Kasumi-1 (cell line): ENCODE measurements around the gene ARHGEF11.
"Not testable (repeated sequence)": the region's sequence is repeated elsewhere in the genome, so short reads cannot be mapped to it uniquely, and the experiment has no call there.

Source experiments
- DNase-seq, 2 experiments: peaks; one replicate each; lab custom pipeline; 2025; lab: John Stamatoyannopoulos, UW

The ARHGEF11 gene, protein sequence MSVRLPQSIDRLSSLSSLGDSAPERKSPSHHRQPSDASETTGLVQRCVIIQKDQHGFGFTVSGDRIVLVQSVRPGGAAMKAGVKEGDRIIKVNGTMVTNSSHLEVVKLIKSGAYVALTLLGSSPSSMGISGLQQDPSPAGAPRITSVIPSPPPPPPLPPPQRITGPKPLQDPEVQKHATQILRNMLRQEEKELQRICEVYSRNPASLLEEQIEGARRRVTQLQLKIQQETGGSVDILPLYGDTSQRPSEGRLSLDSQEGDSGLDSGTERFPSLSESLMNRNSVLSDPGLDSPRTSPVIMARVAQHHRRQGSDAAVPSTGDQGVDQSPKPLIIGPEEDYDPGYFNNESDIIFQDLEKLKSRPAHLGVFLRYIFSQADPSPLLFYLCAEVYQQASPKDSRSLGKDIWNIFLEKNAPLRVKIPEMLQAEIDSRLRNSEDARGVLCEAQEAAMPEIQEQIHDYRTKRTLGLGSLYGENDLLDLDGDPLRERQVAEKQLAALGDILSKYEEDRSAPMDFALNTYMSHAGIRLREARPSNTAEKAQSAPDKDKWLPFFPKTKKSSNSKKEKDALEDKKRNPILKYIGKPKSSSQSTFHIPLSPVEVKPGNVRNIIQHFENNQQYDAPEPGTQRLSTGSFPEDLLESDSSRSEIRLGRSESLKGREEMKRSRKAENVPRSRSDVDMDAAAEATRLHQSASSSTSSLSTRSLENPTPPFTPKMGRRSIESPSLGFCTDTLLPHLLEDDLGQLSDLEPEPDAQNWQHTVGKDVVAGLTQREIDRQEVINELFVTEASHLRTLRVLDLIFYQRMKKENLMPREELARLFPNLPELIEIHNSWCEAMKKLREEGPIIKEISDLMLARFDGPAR (N-terminal part only)

GRCh38 chr1:157045250-157046218 is at the start of gene ARHGEF11:
ARHGEF11 (minus strand) TSS chr1:157045742; CDS start chr1:157044330, 1,412 bp downstream.
- peak in 1 of 2 experiments; percentile 13 for DNase-seq

DNA sequence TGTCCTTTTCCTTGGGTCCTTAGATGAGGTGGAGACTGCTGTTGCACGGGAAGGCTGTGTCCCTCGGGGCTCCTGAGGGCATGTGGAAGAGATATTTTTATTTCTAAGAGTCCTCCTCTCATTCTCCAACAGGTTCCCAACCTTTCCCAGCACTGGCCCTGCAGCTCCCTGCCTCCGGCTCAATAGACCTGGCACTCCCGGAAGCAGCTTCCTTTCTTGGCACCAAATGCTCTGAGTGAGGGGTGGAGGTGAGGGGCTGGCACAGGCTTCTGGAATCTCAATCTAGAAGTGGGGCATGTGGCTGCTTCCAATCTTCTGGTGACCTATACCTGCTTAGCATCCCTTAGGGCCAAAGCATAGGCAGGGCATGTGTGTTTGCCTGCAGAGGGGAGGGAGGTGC is 49.5 kb upstream of the ARHGEF11 start:
- DNase-seq, result no peak

- DNase-seq, result no peak
Observed at GRCh38 chr1:157092831-157093230, 47.3 kb upstream of the ARHGEF11 start.

GRCh38 chr1:157091668-157092273 is 46.2 kb upstream of the ARHGEF11 start:
- DNase-seq, result no peak

DNA sequence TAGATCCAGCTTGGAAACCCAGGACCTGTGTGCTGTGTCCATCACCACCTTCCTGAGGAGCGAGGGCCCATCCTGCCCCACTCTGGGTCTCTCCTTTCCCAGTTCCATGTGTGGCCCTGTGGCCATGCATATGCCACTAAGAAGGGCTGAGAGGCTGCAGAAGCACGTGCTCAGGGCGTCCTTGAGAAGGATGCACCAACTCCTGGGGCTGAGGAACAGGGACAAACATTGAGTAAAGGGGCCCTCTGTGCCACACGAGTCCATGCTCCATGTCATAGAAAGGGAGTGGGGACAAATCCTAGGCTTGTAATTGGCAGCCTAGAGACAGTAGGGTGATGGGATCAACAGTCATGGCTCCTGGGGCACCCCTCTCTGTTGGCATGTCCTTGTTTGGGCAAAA is 45.6 kb upstream of the ARHGEF11 start:
- DNase-seq, result no peak

DNA sequence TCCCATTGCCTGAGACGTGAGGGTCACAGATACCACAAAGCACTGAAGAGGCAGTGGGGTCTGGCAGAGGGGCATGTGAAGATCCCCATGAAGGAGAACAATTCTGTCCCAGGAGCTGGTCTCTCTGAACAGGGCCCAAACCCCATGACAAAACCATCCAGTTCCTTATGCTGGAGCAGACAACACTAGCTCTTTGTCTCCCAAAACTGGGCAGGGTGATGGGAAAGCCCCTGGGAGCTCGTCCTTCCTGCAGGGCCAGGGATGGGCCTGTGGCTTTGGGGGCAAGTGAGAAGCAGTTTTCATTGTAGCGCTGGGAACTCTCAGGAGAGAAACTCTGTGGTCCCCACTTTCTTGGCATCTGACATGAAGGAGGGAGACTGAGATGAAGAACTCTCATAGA is 45.2 kb upstream of the ARHGEF11 start:
- DNase-seq, result no peak

- peak; percentile 60 to 76 for DNase-seq
Observed at GRCh38 chr1:157090196-157090647, 44.7 kb upstream of the ARHGEF11 start.

DNA sequence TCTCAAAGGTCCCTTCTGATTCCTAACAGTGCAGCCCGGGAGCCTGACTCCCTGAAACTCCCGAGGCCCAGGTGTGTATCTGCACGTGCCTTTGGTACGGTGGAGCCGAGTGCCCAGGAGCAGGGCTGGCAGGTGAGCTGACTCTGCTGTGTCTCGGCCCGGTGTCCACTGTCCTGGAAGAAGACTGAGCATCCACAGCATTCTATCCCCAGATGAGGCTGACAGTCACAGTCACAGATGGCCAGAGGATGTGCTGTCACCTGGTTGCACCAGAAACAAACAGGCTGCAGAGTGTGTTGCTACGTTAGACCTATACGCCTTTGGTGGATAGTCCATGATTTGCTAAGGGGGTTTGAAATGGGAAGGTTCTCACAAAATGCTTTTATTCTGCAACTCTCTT is 44.2 kb upstream of the ARHGEF11 start:
- no peak for DNase-seq

- no peak for DNase-seq
Observed at GRCh38 chr1:157088607-157089006, 43.1 kb upstream of the ARHGEF11 start.

GRCh38 chr1:157087030-157087429 is 41.5 kb upstream of the ARHGEF11 start:
- no peak for DNase-seq

DNA sequence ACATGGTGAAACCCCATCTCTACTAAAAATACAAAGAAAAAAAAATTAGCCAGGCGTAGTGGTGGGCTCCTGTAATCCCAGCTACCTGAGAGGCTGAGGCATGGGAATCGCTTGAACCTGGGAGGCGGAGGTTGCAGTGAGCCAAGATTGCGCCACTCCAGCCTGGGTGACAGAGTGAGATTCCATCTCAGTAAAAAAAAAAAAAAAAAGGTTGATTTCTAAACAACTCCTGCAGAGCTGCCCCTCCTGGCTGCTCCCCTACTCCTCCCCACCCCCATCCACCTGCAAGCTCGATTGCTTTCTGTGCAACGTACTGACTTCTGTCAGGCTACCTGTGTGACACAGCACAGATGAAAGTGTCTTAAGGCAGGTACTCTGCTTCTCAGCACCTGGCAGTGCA is 40.8 kb upstream of the ARHGEF11 start:
- no peak for DNase-seq

- no peak for DNase-seq
Observed at GRCh38 chr1:157085421-157085820, 39.9 kb upstream of the ARHGEF11 start.

GRCh38 chr1:157084720-157085119 is 39.2 kb upstream of the ARHGEF11 start:
- no peak for DNase-seq

DNA sequence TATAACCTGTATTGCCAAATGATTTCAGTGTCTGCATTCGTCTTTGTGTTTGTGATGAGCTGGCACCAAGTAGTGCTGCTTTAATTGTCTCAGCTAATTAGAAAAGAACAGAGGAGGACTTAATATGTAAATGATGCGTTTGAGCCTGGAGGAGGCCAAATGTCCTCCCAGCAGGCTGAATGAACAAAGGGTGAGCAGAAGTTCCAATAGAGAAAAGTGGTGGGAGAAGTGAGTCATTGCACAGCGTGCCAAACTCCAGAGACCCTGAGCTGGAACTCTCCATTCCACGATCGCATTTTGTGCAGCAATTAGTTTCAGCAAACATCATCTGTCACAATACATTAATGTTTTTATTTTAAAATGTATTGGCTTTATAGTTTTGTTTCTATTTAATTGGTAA is 36.2 kb upstream of the ARHGEF11 start:
- no peak for DNase-seq

GRCh38 chr1:157080714-157081113 is 35.2 kb upstream of the ARHGEF11 start:
- no peak for DNase-seq

DNA sequence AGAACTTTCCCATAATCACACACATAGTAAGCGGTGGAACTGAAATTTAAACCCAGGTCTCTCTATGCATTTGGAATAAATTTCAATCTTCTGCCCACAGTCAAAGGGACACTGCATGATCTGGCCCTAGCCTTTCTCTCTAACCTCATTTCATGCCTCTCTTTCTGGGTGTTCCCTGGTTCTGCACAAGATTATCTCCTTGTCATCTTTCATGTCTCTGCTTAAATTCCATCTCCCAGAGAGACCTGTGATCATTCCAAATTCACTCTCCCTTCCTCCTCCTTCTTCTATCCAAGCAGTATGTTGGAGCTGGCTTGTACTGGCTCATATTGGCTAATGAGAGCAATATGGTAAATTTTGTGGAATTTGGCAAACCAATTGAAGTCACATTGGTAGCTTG is 31.9 kb upstream of the ARHGEF11 start:
- DNase-seq, result no peak

GRCh38 chr1:157073944-157074685 is 28.6 kb upstream of the ARHGEF11 start:
- peak; percentile 14 to 34 for DNase-seq

DNA sequence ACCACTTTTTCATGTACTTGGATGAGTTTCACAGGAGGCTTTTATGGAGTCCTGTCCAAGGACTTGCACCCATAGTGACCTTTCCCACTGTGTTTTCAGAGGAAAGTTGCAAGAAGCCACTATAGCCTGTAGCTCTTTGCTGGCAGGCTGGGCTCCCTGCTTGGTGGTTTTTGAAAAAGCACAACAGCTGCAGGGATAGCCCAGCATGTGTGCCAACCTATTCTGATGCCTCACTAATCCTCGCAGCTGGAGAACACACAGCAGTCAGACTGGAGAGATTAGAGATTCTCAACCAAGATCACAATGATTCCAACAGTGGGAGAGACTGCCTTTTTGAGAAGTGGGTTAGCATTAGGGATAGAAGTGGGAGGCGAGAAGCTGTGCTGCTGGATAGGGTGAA is 24.1 kb upstream of the ARHGEF11 start:
- DNase-seq, result no peak

- DNase-seq, result not testable (repeated sequence)
Observed at GRCh38 chr1:157059241-157059640, 13.7 kb upstream of the ARHGEF11 start.

DNA sequence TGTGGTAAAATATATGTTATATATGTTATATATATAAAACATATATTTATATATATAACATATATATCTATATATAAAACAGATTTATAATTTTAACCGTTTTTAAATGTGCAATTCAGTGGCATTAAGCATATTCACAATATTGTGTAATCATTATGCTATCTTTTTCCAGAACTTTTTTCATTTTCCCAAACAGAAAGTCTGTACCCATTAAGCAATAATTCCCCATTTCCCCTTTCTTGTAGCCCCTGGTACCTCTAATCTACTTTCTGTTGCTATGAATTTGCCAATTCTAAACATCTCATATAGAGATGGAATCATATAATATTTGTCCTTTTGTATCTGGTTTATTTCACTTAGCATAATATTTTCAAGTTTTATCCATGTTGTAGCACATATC is 10.7 kb upstream of the ARHGEF11 start:
- no peak for DNase-seq

DNA sequence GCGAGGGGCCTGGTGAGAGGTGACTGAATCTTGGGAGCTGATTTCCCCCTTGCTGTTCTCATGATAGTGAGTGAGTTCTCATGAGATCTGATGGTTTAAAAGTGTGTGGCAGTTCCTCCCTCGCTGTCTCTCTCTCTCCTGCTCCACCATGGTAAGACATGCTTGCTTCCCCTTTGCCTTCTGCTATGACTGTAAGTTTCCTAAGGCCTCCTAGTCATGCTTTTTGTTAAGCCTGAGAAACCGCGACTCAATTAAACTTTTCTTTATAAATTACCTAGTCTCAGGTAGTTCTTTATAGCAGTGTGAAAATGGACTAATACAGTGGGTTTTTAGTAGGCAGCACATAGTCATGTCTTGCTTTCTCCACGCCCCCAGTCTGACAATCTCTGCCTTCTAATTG is 10.2 kb upstream of the ARHGEF11 start:
- not testable (repeated sequence) for DNase-seq
